DMS 273 treated with DMSO at 0.1 percent for 48 hours (cell line): ENCODE measurements around the gene ERGIC2.

Source experiments
- DNase-seq: peaks from one replicate; lab custom pipeline; 2025; lab: John Stamatoyannopoulos, UW

Gene ERGIC2

DNA sequence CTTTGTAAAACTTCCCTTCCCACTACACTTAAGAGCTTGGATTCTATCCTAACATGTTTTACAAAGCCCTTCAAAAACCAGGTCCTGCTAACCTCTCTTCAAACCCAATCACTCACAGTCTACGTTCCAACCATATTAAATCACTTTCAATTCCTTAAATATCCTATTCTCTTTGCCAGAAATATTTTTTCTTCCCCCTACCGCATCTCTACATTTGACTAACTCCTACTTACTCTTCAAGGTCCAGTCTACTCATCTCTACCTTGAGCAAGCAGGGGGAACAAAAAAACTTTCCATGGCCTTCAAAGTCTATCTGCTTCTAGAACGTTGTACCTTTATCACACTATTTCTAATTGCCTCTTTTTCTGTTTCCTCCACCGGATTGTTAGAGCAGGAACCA, 6.1 kb downstream of the ERGIC2 start:
- DNase-seq: no peak

DNA sequence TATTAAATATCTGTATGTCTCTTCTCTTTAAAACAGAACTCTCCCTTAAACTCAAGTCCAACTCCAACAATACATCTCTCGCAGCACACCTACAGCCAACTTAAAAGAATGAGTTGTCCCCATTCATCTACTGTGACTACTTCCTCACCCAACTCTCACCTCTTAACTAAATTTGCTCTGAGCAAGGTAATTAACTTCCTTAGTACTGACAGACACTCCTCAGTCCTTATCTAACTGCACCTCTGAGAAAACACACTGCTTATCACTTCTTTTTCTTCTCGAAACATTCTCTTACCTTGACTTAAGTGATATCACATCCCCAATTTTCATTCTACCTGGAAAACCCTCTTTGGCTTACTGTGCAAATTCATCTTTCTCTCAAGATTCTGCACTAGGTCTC, 7.0 kb downstream of the ERGIC2 start:
- no peak for DNase-seq

DNA sequence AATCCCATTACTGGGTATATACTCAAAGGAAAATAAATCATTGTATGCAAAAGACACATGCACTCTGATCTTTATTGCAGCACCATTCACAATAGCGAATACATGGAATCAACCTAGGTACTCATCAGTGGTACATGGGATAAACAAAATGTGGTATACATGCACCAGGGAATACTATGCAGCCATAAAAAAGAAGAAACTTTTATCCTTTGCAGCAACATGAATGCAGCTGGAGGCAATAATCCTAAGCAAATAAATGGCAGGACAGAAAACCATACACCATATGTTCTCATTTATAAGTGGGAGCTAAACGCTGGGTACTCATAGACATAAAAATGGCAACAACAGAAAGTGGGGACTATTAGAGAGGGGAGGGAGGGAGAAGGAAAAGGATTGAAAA, 15.9 kb downstream of the ERGIC2 start:
- DNase-seq: no peak

DNA sequence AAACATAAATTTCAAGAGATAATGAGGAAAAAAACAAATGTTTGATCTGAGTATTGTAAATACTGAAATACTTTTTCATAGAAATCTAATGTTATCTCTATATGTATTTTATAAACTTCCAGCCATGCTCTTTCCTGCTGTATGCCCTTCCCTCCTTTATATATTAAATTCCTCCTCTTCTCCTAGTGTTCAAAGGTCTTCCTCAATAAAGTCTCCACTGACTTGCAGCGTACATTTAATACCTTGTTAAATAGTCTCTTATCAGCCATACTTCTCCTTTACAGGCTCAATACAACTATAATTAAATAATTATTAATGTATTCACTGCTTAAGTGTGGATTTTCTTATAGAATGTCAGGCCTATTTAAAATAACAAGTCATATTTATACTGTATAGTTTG, 26.0 kb downstream of the ERGIC2 start:
- DNase-seq: no peak

DNA sequence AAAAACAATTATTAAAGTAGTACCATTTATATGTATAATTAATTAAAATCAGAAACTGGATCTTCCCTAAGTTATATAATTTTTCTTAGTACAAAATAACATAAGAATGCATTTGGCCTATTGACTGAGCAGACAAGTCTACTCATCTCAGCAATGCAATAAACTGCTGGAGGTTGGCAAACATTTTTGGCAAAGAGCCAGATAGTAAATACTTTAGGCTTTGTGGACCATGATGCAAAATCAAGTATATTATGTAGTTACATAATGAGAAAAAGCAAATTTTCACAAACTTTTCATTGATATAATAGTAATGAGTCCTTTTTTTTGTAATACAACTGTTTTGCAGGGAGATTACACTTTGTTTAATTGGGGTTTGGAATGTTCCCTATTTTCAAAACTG, 30.9 kb downstream of the ERGIC2 start:
- no peak for DNase-seq

DNA sequence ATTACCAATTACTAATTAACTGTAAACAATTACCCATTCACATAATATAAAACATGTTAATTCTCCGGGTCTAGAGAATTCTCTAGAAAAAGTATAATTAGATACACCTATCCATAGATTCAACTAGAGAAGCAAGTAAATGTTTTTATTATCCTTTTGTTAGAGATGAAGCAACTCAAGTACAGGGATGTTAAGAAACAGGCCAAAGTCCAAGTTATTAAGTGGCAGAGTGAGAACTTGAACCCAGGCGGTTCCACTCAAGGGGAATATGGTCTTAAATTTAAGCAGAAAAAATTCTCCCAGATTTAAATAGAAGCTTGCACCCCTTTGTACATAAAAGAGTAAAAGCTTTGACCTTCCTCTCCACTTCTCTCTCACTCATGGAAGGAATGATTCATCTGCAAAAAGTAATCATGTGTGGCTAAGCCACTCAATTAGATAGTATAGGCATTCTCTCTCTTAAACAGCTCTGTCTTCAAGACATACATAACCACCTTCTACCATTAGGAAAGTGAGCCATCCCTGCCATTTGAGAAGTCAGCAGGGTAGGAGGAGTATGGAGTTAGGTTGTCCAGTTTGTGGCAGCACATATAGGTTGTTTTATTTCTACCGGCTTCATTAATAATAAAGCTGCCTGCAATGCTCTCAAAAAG, 34.1 kb downstream of the ERGIC2 start:
- no peak for DNase-seq

DNA sequence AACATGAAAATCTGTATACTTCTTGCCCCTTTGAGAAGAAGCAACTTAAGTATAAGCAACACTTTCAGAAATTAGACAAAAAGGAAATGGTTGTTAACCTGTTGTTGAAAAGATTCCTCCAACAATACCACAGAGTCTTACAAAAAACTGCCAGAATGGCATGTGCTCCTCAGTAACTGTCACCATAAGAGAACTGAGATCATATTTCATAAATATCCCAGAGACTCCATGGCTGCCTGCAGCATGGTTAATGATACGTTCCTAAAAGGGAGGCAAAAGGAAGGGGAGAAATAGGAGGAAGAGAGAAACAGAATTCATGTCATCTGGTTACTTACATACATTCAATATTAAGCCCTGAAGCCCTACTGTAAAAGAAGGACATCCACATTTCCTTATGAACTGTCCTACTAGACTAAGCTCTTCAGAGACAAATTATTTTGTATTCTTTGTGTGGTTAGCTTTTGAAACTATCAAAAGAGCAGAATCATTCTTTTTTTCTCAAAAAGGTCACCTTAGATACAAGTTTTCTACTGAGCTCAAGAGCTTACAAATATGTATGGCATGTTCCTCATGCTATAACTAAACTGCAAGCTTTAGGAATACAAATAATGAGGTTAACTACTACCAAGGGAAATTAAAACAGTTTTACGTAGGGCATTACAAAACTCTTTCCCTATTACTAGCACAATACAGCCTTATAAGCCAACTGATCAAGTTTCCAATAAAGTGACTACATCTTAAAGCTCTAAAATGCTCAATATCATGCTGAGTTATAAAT, 37.8 kb downstream of the ERGIC2 start:
- DNase-seq: no peak

DNA sequence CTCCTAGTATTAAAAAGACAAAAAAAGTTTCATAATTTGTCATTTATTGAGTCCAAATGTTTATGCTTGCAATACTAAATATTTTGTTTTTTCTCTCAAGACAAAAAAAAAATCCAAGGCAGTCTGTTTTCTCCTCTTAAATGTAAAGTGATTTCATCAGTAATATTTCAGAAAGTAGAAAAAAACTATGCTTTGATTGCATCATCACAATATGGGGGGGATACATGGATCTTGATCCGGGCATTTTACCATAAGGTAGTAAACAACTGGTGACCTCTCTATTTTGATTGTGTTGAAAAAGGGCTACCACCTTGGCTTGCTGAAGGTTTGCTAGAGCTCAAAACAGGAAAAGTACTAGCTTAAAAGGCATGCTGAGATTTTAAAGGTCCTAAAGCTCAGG, 43.6 kb downstream of the ERGIC2 start:
- DNase-seq: no peak

DNA sequence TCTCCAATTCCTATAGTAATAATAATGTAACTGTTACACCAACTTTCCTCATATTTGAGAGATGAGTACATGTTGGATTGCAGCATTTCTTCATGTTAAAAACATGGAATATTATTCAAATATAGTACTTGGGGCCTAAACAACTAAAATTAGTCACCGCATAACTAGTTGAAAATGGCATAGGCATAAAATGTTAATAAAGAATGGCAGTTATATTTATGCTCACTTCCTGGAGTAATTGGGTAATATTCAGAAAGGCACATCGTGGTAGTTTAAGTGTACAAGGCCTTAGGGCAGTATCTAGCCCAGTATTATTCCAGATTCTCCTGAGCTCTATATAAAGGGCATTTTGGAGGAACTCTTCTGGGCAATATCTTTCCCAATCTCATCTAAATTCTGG, 46.0 kb downstream of the ERGIC2 start:
- no peak for DNase-seq

DNA sequence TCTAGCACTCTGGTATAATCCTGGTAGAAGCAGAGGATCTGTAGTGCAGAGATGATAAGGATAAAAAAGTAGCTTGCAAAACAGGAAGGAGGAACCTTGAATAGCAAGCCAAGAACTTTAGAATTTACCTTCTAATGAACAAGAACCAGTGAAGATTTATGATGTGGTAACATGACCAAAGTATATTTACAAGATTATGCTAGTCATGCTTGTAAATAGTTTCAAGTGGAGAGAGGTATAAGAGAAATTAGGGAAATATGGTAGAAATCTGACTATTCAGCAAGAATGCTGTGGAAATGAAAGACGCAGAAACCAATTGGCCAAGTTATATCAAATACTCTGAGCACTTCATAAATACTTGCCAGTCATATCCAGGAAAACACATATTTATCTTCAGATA, 47.8 kb downstream of the ERGIC2 start:
- no peak for DNase-seq

DNA sequence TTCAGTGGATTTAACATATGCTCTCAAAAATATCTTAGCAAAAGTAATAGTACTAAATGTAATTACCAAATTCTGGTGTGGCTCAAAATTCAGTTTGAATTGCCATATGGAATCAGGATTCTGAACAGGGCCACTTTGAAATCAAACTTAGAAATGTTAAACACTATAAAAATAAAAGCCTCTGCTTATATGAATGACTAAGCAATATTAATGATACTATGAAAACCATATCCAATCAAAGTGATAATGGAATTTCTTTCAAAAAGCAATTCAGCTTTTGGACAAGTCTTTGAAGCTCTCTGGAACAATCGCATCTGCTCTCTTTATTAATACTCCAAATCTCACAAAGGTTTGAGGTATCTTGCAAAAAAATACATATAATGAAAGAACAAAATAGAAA, 51.6 kb downstream of the ERGIC2 start:
- no peak for DNase-seq

DNA sequence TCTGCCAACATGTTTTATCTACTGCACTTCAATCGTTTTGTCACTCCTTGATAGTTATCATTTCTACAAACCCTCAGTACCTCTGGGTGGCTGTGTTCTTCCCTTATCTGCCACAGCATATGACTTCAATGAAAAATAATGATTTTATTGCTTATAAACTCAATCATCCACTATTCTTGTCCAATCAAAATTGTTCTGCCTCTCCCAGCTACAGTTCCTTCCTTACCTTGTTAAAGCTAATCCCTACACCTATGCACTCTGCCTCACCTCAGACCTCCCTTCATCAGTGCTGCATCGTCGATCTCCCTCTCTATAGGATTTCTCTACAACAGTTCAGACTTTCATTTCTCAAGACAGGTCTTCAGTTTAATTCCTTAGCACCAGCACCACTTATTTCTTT, 58.8 kb downstream of the ERGIC2 start:
- no peak for DNase-seq

DNA sequence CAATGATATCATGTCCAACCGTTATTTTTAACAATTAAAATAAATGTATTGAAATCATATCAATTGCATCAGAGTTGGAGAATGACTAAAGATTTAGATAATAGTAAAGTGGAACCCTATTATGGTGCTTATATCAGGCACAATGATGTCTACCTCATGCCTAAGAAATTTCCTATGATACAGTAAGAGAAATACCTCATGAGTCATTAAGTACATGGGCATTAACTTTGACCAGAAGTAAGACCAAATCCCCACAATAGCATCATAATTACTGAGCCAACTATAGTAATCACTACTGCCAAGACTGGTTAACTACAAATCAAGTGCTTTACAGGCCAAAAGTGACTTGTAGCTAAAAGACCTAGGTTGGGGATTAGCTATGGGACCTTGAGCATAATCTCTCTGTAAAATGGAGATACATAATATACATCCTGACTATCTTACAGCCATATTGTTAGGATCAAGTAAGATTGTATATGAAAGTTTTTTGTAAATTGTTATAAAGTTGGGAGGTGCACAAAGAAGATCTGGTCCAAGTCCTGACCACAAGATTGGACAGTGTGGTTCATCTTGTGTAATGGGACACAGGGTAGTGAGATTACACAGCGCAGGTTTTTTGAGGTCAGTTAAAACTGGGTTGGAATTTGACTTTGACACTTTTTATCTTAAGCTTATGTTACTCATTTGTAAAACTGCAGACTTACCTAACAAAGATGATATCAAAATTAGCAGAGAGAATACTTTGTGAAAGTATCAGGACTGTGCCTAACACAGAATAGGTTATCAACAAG, 60.5 kb downstream of the ERGIC2 start:
- DNase-seq: no peak

DNA sequence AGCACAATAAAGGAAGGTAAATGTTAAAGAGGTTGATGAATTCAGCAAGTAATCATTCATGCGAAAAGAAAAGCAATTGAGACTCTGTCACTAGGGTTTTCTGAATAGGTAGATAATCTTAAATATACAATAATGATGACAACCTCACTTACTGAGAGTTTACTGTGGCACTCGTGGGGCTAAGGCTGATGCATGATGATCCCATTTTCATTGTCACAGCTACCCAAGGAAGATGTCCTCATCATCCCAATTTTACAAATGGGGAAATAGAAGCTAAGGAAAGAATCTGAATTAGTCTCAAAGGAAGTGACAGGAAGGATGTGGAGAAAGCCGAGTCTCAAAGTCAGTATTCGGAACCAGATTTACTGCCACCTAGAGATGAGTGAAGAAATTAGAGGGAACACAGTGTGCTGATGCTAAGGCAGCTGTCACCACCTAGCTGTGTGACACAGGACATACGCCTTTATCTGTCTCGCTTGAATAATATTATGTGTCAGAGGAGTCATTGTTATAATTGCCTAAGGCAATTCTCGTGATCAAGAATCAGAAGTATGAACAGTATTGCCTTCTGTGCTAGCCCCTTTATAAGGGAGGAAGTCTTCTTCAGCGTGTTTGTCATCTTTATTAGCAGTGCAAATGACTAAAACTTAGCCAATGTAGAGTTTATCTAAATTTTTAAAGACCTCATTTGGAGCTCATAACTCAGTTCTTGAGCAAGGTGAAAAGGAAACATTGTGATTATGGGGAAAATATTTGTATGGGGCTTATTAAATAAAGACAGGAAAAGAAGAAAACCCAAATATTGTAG, 63.2 kb downstream of the ERGIC2 start:
- peak; percentile 6 for DNase-seq

DNA sequence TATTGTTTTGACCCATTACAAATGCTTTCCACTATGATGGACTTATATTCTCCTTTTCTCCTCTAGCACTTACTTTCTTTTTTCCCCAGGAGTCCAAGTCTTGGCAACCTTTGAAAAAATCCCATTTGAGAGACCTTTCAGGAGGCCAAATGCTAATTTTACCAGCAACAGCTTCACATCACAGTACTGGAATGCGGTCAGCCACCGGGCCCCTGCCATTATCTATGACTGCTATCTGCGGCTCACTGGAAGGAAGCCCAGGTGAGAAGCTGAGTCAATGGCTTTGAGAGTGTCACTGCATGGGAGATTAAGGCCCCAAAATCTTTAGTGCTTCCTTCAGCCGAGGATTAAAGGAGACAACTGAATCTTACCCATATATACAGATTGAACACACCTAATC, 64.2 kb downstream of the ERGIC2 start:
- DNase-seq: no peak

DNA sequence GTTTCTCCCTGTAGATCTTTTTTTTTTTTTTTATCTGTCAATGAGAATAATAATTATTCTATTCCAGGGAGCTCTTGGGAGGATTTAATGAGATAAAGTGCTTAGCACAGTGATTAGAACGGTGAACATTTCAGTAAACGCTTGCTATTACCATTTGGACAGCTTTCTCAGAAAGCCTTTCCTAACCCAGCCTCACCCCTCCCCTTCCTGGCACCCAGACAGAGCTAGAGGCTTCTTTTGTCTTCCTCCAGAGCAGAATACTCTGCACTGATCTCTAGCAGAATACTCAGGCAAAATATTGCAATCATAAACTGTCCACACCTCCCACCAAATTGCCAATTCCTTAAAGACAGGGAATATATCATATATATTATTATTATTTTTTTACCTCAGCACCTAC, 66.6 kb downstream of the ERGIC2 start:
- no peak for DNase-seq

DNA sequence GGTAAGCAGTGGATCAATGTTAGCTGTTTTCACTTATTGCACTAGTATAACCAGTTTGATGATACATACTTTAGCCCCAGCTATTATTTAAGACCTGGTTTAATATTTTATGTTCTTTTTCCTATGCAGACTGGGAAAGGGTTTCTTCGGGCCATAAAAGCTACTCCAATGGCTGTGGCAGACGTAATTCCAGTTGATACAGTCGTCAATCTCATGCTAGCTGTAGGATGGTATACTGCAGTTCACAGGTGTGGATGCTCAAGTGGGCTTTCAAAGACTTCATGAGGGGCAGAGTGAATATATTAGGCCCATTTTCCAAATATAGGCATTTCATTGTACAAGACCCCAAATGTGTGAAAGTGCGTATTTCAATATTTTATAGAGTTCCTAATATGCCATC, 70.1 kb downstream of the ERGIC2 start:
- no peak for DNase-seq

DNA sequence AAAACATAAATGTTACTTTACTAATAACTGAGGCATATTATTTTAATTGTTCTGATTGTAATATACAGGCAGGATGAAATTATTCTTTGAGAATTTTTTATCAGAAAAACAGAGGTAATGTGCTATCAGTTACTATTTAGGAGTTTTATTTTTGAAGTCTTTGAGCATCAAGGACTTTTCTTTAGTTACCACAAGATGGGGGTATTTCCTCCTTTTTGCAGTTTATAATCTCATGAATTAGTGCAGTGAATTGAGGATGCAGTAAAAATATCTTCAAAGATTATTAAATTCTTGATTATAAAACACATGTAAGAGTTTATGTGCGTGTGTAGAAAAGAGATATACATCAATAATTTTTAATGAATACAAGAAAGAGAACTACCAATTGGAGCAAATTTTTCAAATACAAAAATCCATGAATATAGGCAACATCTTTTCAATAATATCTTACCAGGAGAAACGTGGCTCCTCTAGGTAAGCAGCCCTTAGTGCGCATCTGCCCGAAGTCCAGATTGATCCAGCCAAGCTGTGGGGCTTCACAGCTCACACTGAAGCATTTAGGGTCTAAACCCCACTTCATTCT, 71.6 kb downstream of the ERGIC2 start:
- DNase-seq: no peak

DNA sequence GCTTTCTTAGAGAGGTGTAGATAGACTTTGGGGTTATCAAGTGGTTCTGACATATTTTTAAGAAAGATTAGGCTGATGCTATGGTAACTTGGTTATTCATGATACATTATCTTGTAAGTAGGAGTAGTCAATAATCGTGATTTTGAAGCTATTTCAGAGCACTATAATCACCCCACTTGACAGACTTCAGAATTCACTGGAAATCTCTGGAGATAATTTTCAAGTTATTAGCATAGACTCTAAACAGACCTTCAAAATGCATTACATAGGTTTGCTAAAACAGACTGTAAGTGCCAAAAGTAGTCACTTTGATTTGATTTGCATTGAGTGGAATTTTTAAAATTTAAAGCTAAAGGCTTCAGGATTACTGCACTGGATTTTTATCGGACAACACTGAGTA, 74.3 kb downstream of the ERGIC2 start:
- no peak for DNase-seq

DNA sequence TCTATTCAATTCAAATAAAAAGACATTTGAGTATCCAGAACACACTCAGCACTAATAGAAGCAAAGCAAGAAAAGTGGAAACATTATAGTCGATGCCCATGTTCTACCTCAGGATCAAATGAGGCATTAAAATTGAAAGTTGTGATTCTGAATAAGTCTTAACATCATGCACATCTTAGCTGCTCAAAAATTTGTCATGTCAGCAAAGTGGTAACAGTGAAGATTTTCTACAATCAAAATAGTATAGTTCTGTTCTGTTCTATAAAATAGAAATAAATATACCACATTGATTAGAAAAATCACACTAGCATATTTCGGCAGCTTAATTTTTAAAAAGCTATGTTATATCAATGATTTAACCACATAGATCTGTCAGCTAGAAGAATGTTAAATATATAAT, 74.7 kb downstream of the ERGIC2 start:
- no peak for DNase-seq

DNA sequence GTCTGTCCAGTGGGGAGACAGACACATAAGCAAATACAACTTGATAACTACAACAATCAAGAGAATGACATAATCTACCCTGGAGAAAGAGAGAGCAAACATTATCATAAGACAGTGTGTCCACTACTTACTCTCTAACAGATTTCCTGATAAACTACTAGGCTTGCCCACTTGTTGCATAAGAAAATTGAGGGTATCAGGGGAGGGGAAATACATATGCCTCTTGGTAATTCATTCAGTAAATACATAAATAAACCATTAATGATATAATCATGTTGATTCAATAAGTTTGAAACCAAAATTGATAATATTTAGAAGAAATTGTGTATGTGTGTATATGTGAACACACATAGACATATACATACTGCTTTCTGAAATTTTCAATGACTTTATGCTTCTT, 76.6 kb downstream of the ERGIC2 start:
- DNase-seq: no peak

DNA sequence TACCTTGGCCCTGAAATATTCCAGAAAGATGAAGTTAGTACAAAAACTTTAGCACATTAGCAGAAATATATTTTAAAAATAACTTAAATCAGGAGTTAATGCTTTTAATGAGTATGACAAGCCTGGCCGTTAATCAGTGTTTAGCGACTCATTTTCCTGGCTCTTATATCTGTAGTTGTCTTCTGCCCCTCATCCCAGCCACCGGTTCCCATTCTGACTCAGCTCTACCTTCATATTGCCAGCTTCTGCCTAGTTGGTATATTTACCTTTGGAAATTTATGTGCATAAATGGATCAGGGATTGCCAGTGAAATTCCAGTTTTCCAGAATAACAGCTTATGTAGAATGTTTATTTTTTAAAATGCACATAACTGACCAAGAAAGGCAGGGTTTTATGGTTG, 79.9 kb downstream of the ERGIC2 start:
- no peak for DNase-seq
